Hepatocyte (in vitro differentiated cells): ENCODE results near the gene CCDC12.

Experiments used
- CTCF ChIP-seq: fragments of 200-600 bp; sonication (generic); IDR thresholded peaks from 2 replicates; pipeline ENCODE4 v1.5.1; 2016; ENCODE audit warnings: antibody characterized with exemption, mild to moderate bottlenecking; ENCODE audit not compliant: poor library complexity
- EZH2 ChIP-seq: fragments of 200-600 bp; sonication (generic); IDR thresholded peaks from 2 replicates; pipeline ENCODE4 v1.6.1; 2016; ENCODE audit warnings: antibody characterized with exemption, mild to moderate bottlenecking, borderline replicate concordance
- EZH2phosphoT487 ChIP-seq: fragments of 200-600 bp; sonication (generic); IDR thresholded peaks from one replicate; pipeline ENCODE4 v1.6.1; 2018; ENCODE audit warnings: antibody characterized with exemption, mild to moderate bottlenecking, low read depth, moderate library complexity; ENCODE audit not compliant: unreplicated experiment, severe bottlenecking

GRCh38 chr3:46882377-46883053 is 94.0 kb downstream of the CCDC12 start:
- TF ChIP-seq CTCF, result no peak
- TF ChIP-seq EZH2, result peak; percentile 54
- TF ChIP-seq EZH2phosphoT487, result no peak
